ENCODE measurements around the gene GRIN2C.

Gene GRIN2C

DNA sequence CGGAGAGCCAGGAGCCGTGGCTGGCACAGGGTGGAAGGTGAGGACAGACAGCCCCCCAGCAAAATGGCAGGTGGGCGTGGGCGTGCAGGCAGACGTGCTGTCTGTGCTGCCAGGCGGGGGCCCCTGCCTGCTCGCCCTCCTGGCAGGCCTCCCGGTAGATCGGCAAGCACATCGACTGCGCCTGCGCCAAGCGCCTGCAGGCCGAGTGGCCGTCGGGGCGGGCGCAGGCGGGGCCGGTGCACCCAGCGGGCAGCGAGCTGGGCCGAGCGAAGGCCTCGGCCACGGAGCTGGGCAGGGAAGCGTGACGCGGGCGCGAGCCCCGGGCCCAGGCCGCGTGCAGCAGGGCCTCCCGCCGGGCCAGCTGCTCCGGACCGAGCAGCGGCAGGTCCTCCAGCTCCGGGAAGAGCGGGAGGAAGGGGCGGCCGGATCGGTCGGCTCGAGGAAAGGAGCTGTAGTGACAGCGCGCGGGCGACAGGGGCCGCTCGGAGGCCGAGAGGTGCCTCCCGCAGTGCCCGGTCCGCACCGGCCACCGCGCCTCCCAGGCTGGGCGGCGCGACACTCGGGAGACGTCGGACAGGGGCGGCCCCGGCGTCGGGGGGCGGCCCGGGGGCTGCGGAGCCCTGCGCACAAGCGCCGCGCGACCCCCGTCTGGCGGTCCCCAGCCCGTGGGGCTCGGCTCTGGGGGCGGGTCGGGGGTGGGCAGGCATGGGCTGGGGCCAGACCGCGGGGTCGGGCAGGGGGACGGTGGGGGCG is 16.9 kb downstream of the GRIN2C start:
- DNase-seq: peak; percentile 27

DNA sequence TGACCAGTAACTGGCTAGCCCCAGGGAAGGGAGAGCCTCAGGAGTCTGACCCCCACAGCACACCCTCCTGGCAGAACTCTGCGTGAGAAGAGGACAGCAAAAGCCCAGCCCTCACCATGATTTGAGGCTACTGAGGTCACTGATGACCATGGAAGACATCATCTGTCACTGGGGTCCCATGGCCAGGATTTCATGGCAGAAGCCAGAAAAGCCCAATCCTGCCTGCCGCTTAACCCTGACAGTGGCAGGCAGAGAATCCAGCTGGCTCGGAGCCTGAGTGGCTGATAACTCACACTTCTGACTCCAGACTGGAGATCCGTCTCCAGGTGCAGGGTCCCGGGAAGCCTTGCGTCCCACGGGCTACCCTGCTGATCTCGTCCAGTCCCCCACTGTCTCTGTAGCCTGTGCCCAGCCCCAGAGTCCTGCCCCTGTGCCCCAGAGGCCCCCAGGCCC is 17.5 kb downstream of the GRIN2C start:
- no peak for DNase-seq

DNA sequence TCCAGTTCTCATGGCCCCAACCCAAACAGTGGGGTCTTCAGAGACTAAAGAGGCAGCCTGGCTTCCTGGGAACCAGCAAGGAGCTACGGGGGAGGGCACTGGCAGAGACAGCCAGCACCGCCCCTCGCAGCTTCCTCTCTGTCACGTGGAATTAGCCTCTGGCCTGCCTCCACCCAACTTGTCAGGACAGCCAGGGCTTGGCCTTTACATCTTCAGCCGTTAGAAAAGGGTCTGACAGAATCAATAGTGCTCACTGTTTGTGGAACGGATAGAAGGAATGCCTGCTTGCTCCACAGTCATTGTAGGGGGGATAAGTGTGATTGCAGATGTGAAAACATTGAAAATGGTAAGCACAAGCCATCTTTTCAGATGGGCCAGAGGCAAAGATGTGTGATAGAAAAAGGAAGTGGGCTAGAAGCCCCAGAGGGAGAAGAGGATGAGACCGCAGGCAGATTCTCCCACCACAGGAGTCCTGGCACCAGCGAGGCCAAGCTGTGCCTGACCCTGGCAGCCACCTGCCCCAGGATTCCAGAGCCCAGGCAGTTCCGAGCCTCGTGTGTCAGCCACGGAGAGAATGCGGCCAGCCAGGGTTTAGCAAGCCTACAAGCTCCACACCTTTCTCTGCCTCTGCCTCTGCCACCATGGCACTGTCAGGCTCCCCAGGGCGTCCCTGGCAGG is 18.6 kb downstream of the GRIN2C start:
- no peak for DNase-seq

DNA sequence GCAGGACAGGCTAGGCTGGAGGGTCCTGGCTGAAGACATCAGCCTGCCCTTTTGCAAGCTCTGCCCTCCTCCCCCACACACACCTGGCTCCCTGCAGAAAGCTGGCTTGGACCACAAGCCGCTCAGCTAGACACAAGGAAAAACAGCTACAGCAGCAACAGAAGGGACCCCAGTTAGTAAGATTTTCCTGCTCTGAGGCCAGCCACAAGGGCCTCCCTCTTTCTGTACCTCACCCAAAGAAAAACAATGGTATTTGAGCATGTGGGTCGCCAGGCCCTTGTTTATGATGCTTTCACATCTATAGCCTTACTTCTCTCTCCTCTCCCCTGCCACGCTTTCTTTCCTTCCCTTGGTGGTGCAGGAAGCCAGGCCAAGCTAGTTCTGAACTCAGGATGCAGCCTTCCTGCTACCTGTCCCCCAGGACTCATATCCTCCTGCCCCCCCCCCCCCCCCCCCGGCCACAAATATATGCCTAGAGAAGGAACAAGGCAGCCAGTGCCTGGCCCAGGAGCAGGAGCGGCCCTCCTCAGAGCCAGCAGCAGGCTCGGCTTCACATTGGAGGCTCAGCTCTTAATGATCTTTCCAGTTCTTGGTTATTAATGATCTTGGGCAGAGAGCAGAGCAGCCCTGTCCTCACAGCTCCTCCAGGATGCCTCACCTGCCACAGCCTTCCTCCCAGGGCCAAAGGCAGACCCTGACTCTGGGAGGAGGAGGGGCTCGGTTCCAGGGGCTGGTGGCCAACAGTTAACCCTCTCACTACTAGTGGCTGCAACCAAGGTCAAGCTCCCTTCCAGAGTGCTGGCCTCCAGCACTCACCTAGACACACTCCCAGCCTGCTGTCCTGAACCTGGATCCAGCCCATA is 19.5 kb downstream of the GRIN2C start:
- no peak for DNase-seq

DNA sequence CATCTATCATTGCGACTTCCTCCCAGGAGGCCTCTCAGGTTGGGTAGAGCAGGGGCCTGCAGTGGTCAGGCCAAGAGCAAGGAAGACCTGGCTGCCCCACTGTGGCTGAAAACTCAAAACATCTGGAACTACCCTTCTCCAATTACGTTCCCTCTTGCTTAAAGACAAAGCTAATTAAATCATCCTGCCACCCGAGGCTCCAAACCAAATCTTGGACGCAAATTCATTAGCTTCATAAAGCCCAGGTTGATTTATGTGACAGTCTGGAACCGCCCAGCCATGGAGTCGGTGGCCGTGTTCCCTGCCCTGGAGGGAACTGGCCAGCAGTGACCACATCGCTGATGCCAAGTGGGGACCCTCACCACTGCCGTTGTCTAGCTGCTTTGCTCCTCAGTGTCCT is 21.4 kb downstream of the GRIN2C start:
- DNase-seq: no peak

DNA sequence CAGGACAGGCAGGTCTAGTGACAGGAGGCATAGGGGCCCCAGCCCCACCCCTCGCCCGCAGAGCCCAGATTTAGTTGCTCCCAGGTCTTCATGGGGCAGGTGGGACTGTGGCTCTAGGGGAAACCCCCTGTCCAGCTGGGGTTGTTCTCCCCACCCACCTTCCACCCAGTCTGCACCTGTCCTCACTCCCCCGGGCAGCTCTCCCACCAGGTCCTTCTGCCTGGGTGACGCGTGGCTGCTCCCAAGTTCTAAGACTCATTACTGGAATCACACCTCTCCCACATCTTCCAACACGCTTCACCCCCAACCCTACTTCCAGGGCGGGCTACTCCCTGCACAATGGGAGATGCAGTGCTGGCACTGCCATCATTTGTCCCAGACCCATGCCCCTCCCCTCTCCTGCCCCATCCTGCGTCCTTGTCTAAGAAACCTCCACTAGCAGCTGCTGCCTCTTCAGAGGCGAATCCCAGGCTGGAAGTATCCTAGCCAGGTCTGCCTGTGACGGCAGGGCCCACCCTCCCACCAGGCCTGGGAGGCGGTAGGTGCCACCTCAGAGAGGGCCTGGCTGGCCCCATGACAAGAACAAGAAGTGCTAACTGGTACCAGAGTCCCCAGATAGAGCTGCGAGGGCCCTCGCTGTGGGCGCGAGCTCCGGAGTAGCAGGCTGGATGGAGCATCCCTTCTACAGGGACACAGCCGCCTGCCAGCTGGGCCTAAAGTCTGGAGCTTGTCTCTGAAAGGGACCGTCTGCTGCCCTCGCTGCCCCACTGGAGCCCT is 22.8 kb downstream of the GRIN2C start:
- no peak for DNase-seq

DNA sequence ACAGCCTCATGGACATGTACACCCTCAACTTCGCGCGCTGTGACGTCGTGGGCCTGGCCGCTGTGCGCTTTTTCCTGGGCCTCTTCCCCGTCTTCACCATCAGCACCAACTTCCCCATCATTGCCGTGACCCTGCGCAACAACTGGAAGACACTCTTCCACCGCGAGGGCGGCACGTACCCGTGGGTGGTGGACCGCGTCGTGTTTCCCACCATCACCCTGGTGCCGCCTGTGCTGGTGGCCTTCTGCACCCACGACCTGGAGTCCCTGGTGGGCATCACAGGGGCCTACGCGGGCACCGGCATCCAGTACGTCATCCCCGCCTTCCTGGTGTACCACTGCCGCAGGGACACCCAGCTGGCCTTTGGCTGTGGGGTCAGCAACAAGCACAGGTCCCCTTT is 23.5 kb downstream of the GRIN2C start:
- DNase-seq: no peak

DNA sequence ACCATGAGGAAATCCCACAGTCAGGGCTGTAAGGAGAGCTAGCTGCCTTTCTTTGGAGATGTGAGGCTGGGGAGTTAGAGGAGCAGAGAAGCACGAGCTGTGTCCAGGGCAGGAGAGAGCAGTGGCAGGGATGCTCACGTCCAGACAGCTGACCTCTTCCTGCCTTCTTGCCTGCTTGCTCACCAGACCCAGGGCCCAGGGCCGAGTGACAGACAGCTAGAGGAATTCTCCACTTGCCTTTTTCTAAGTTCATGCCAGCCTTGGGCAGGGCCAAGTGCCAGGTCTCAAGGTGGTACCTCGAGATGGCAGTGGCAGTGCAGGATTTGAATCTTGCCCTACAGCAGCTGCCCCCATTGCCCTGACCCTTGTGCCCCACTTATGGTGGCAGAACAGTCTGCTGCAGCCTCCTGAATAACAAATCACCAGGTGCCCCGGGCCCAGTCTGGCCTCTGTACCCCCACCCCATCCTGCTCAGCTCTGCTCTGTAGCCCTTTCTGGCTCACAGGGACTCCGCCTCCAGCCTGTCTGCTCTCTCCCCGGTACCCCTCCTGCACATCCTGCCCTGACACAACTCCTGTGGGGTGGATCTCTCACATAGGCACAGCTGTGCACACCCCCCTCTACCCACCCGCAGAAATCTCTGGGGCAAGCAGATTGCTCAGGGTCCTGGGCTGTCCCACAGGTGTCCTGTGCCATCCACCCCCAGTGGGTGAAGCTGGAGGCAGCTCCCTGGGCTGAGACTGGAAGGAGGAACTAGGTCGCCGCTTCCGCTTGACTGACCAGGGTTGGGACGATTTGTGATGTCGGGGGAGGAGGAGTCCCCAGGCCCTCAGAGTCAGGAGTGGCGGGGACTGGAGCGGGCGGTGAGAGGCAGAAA is 25.9 kb downstream of the GRIN2C start:
- DNase-seq: peak; percentile 78

DNA sequence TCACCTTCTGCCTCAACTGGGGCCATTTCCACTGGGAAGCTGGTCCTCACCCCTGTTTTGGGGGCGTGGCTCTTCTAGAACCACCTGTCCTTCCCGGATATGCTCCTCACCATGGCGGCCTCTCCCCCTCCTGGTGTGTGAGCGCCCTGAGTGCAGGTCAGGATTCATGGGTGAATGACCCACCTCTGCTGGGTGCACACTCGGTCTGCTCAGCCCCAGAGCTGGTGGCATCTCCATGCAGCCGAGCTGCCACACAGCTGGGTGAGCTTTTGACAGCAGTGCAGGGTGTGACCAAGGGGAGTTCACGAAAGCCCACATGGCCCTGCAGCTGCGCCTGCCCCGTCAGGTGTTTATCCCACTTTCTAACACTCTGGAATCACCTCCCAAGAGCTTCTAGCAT is 27.3 kb downstream of the GRIN2C start:
- DNase-seq: no peak

DNA sequence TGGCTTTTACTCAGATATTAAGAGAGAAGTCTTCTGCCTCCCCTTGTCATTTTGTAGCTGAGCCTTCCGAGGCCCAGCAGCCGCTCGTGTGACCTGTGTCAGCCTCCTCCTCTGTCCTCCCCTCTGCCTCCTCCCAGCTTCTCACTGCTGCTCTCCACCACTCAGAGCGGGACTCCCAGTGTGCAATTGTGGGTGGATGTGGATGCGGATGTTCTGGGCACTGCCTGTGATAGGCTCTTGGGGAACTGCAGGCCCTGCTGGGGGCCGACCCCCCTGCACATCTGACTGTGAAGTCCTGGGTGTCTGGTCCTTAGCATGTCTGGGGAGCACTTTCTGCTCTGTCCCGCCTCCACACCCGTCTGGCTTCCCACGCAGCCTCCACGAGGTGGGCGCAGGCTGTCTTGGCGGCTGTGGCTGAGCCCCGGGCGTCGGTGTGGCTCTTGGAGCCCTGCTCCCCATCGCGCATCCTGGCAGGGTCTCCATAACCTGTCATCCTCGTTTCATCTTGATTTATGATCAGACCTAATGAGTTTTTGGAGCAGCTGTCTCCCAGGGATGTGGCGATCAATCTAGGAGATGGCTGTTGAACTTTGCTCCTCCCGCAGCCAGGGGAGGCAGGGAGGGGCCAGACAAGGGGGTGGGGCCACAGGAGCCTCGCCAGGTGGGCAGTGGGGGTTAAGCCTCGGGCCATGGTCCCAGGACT is 28.1 kb downstream of the GRIN2C start:
- DNase-seq: no peak

DNA sequence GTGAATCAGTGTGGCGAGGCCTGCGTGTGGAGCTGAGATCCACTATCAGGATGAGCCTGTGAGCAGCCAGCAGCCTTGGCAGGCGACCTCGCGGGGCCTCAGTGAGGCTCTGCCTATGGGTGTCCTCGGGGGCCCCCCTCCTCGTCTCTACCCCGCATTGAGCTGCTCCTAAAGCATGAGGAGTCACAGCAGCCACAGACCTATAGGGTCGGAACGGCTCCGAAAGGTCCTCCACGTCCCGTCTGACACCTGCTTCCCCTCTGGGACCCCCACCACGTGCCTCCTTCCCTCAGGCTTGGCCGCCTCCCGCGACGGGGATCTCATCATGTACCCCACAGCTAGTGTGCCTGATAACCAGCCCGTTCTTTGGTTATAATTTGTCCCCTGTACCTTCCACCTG is 28.8 kb downstream of the GRIN2C start:
- DNase-seq: no peak

DNA sequence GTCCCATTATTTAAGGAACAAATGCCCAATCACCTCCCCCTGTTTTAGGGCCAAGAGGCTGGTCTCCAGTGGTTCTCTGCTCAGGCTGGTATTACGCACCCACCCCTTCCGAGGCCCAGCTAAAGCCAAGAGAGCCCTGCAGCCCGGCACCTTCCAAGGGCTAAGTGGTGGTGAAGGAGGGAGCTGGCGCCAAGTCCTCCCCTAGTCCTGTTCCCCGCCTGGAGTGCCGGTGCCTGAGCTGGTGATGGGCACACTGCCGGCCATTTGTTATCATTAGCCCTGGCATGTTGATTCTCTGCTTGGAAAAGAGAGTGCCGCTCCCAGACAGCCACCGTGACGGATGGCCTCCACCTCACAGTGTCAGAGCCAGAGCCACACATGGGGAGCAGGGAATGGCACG is 31.9 kb downstream of the GRIN2C start:
- no peak for DNase-seq

DNA sequence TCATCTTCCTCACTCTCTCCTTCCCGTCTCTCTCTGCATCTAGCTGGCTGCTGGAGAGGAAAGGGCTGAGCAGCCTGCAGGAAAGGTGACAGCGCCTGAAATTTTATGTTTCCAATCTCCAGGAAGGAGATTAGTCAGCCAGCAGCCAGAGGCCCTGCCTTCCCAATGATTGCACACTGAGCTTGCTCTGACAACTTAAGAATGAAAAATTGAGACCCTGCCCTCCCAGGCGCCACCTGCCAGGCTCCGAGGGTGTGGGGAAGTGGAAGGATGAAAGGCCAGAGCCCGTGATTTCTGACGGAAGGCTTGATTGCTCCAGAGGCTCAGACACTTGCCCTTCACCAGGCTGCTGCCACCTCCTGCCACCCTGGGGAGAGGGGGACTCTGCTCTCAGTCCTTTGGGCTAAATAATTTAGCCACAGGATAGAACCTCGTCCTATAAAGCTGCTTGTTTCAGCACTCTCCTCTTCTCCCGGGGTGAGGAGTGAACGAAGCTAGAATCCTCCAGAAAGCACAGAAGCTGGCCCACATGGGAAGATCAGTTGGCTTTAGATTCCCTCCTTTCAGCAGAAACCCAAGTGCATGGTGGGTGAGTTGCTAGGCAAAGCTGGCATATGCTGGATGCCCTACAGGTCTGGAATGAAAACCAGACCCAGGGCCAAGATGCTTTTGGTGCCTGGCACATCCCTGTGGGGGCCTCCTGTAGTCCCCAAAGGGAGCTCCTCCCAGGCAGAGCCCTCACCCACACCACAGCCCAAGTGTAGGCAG is 33.5 kb downstream of the GRIN2C start:
- no peak for DNase-seq

DNA sequence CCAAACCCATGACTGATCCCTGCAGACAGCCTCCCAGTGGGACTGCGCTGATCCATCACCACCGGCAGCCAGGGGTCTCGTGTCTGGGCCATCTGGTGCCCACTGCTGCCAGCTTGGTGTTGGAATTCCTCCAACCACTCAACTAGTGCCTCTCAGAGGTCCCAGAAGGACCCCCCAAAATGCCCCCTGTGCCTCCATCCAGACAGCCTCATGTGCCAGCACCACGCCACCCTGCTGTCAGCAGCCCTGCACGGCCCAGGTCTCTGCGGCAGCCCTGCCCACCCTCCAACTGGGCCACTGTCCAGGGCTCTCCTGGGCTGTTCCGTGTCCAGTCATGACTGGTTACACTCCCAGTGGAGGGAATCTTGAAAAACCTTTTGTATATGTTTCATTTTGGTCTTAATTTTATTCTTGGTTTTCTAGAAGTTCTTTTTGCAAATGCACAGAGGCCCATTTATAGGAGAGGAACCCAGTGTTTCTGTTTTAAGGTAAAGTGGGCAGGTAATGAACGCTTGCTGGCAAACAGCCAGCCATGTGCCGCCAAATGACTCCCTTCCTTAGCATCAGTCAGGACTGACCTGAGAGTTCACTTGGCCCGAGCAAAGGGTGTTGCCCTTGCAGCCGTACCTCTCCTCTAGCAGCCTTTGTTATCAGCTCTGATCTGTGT is 34.6 kb downstream of the GRIN2C start:
- no peak for DNase-seq

DNA sequence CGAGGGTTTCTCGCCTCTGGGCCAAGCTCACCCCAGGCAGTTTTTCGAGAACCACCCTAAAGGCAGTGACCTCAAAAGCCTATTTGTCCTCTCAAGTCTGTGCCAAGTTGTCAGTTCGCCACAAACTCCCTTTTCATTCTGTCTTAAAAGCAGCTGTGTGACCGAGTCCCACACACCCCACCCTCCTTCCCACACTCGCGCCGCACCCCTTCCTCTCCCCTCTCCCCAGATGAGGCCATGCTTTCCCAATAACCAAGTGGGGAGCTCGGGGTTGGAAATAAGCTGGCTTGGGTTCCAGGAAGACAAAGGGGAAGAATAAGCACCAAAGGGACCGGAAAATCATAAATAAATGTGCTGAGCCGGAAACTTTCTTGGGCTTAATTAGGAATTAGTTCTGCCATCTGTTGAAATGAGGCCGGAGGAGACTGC is 36.7 kb downstream of the GRIN2C start:
- no peak for DNase-seq

DNA sequence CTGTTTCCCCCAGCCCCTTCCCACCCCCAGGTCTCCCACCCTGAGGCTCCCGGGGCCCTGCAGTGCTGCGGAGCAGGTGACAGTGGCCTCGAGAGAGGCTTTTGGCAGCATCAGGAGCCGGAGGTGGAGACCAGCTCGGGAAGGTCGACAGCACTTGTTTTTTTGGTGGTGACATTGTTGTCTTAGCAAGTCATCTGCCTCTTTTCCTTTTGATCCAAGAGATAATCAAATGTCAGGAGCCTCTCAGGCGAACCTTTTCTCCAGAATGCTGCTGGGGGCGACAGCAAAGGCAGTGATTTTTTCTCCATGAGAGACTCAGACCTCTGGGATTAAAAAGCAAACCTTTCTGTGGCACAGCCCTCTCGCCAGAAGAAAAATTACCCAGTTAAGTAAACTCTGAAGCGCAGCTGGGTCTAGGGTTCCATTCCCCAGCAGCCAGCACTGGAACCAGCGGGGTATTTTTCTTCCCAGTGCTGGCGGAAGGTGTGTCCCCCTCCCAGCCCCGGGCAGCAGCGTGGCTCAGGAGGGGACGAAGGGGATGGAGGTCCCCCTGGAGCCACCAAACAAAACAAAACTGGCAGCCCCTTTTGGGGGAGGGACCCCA is 37.2 kb downstream of the GRIN2C start:
- no peak for DNase-seq

DNA sequence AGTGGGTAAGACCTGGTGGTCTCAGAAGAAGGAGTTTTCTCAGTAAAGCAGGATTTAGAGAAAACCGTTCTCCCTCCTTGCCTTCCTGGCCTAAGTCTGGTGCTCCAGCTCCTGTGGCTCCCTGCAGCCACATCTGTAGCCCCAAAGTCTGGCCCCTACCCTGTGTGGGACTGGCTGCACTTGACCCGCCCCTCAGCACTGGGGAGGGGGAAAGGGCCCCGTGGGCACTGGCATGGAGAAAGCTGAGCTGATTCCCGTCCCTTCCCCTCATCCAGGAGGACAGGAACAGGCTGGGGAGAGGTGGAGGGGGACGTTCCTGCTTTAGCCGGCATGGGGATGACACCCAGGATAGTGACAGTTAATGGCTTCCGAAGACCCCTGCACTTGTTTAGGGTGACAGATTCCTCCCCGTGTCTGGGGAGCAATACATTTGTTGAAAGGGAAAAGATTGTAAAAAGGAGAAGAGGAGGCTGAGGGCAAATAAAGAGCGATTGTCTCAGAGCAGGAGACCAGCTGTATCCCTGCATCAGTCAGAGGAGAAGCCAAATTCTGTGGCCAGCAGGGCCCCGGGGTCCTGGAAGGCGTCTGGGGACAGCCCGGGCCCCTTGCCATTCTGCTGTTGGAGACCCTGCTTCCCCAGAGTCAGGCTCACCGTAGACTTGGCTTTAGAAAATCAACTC is 37.9 kb downstream of the GRIN2C start:
- DNase-seq: no peak

DNA sequence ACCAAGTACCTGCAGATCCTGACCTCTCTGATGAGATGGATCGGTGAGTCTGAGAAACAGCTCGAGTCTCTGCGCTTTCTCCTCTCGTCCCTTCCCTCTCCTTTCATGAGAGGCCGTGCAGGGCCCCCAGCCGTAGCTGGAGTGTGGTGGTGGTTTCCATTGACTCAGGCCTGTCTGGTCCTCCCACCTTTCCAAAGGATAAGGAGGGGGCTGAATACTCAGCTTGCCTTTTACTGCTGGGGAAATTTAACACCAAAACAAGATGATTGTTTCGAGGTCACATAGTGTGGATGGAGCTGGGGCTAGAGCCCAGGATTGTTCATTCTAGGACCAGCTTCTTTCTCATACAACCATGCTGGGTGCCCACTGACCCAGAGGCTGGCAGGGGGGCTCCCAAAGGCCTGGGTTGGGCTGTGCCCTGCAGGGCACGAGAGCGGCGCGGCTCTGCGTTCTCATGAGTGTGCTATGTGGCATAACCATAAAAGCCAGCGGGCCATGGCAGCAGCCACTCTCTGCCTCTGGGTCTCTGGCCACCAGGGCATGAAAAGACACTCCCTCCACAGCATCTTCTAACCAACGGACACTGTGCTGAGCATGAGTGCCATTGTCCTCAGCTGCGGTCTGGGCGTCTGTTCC is 39.8 kb downstream of the GRIN2C start:
- DNase-seq: no peak

Data from kidney glomerular epithelial cell (primary cell).